IMR-90 (cell line): Measurements from ENCODE around the gene POMT2. TPM values are rescaled to one million over a fixed set of nuclear protein-coding genes. Genes with fewer than 3 reads are reported as not detected.

Source experiments
- ATAC-seq: fragments of 200-7000 bp; cut with Tn5 transposase; 2 replicates; pipeline ENCODE4 v1.9.1; 2020; ENCODE audit warnings: low read depth, mild to moderate bottlenecking, moderate library complexity
- BruUV-seq: library from RNA; stranded (reverse); fragments of 400-500 nt; replicated peaks from 2 replicates; lab custom pipeline; 2021; lab: Mats Ljungman, UMichigan
- CTCF ChIA-PET: fragments of 300-600 bp; formaldehyde crosslinking; extraction: SDS; loops from one replicate; lab custom pipeline; 2021; ENCODE audit warnings: antibody characterized with exemption; lab: Yijun Ruan, JAX
- POLR2A ChIA-PET: fragments of 300-600 bp; sonication (Branson Sonifier 250); formaldehyde crosslinking; loops from one replicate; lab custom pipeline; 2022; ENCODE audit warnings: antibody characterized with exemption; ENCODE audit not compliant: unreplicated experiment; lab: Charles Lee
- DNase-seq: peaks from one replicate; pipeline ENCODE4 v3.0.0; 2013
- H2AFZ ChIP-seq: replicated peaks from 2 replicates; pipeline ENCODE3; 2013; ENCODE audit warnings: low read length, mild to moderate bottlenecking; ENCODE audit not compliant: poor library complexity
- H2AK5ac ChIP-seq: 2 replicates; pipeline ENCODE4 v1.6.1; 2013; ENCODE audit warnings: low read depth, low read length, inconsistent platforms
- H2AK9ac ChIP-seq: replicated peaks from 2 replicates; pipeline ENCODE3; 2013; ENCODE audit warnings: mild to moderate bottlenecking, low read depth, low read length, moderate library complexity; ENCODE audit not compliant: poor library complexity
- H2BK120ac ChIP-seq: 2 replicates; pipeline ENCODE4 v1.6.1; 2013; ENCODE audit warnings: low read depth, low read length, inconsistent platforms
- H2BK15ac ChIP-seq: 3 replicates; pipeline ENCODE4 v1.6.1; 2013; ENCODE audit warnings: low read depth, low read length, inconsistent platforms
- H2BK20ac ChIP-seq: 2 replicates; pipeline ENCODE4 v1.6.1; 2013; ENCODE audit warnings: low read depth, mild to moderate bottlenecking, inconsistent platforms, low read length, moderate library complexity
- H2BK5ac ChIP-seq: 2 replicates; pipeline ENCODE4 v1.6.1; 2013; ENCODE audit warnings: mild to moderate bottlenecking, low read depth, low read length, inconsistent platforms; ENCODE audit not compliant: poor library complexity, severe bottlenecking
- H3K14ac ChIP-seq: replicated peaks from 2 replicates; pipeline ENCODE4 v1.6.1; 2013; ENCODE audit warnings: low read depth, low read length, inconsistent platforms
- H3K18ac ChIP-seq: 2 replicates; pipeline ENCODE4 v1.6.1; 2013; ENCODE audit warnings: low read depth, low read length, control low read depth
- H3K23ac ChIP-seq: 2 replicates; pipeline ENCODE4 v1.6.1; 2013; ENCODE audit warnings: low read depth, low read length, inconsistent platforms
- H3K27ac ChIP-seq: 2 replicates; pipeline ENCODE4 v1.5.1; 2013; ENCODE audit warnings: mild to moderate bottlenecking, control low read depth, low read length; ENCODE audit not compliant: insufficient read depth
- H3K27me3 ChIP-seq: 2 replicates; pipeline ENCODE4 v1.6.1; 2013; ENCODE audit warnings: low read length; ENCODE audit not compliant: control insufficient read depth, insufficient read depth
- H3K36me3 ChIP-seq: 2 replicates; pipeline ENCODE4 v1.6.1; 2013; ENCODE audit warnings: low read length, mixed read lengths; ENCODE audit not compliant: control insufficient read depth, insufficient read depth
- H3K4ac ChIP-seq: 2 replicates; pipeline ENCODE4 v1.6.1; 2013; ENCODE audit warnings: low read depth, low read length, inconsistent platforms
- H3K4me1 ChIP-seq: 2 replicates; pipeline ENCODE4 v1.6.1; 2013; ENCODE audit warnings: low read length, mixed read lengths; ENCODE audit not compliant: control insufficient read depth, insufficient read depth
- H3K4me2 ChIP-seq: 2 replicates; pipeline ENCODE4 v1.6.1; 2013; ENCODE audit warnings: low read depth, mild to moderate bottlenecking, control low read depth, low read length, moderate library complexity
- H3K4me3 ChIP-seq: 2 replicates; pipeline ENCODE4 v1.5.1; 2013; ENCODE audit warnings: low read depth, mild to moderate bottlenecking, control low read depth, low read length, moderate library complexity; ENCODE audit not compliant: insufficient read depth
- H3K56ac ChIP-seq: 2 replicates; pipeline ENCODE4 v1.6.1; 2013; ENCODE audit warnings: low read length, inconsistent platforms; ENCODE audit not compliant: insufficient read depth; ENCODE audit errors: extremely low read depth
- H3K79me1 ChIP-seq, 2 experiments: 2 replicates each; pipeline ENCODE4 v1.6.1; 2013; ENCODE audit warnings: low read length in 2 of 2, inconsistent platforms in 1 of 2, low read depth in 1 of 2
- H3K9ac ChIP-seq: 2 replicates; pipeline ENCODE4 v1.6.1; 2013; ENCODE audit warnings: low read depth, low read length, control low read depth
- H3K9me1 ChIP-seq: 2 replicates; pipeline ENCODE4 v1.6.1; 2013; ENCODE audit warnings: low read length, inconsistent platforms; ENCODE audit not compliant: insufficient read depth
- H3K9me3 ChIP-seq: 2 replicates; pipeline ENCODE4 v1.6.1; 2013; ENCODE audit warnings: low read length; ENCODE audit not compliant: control insufficient read depth, insufficient read depth
- H4K20me1 ChIP-seq: 2 replicates; pipeline ENCODE4 v1.6.1; 2013; ENCODE audit warnings: low read length, inconsistent platforms; ENCODE audit not compliant: insufficient read depth
- H4K5ac ChIP-seq: 2 replicates; pipeline ENCODE4 v1.6.1; 2013; ENCODE audit warnings: mild to moderate bottlenecking, low read depth, low read length, control low read depth
- H4K8ac ChIP-seq, 2 experiments: 2 replicates each; pipeline ENCODE4 v1.6.1; 2013; ENCODE audit warnings: low read depth in 2 of 2, low read length in 2 of 2, control low read depth in 1 of 2, inconsistent platforms in 1 of 2
- H4K91ac ChIP-seq: 2 replicates; pipeline ENCODE4 v1.6.1; 2013; ENCODE audit warnings: low read depth, low read length, inconsistent platforms; ENCODE audit not compliant: insufficient read depth
- BHLHE40 ChIP-seq: fragments of 150-350 bp; IDR thresholded peaks from 2 replicates; pipeline ENCODE4 v1.6.1; 2016; ENCODE audit warnings: mild to moderate bottlenecking, low read depth, low read length
- CEBPB ChIP-seq: IDR thresholded peaks from 2 replicates; pipeline ENCODE4 v1.6.1; 2012; ENCODE audit warnings: low read depth, low read length, improper control_type of control experiment
- FOS ChIP-seq: fragments of 150-350 bp; IDR thresholded peaks from 2 replicates; pipeline ENCODE4 v1.6.1; 2016; ENCODE audit warnings: low read depth, low read length
- MAFK ChIP-seq: IDR thresholded peaks from 2 replicates; pipeline ENCODE4 v1.6.1; 2012; ENCODE audit warnings: low read depth, low read length, improper control_type of control experiment
- MAZ ChIP-seq: IDR thresholded peaks from 2 replicates; pipeline ENCODE4 v1.6.1; 2012; ENCODE audit warnings: low read depth, mild to moderate bottlenecking, low read length, improper control_type of control experiment, moderate library complexity, borderline replicate concordance
- RAD21 ChIP-seq: IDR thresholded peaks from 2 replicates; pipeline ENCODE4 v1.6.1; 2012; ENCODE audit warnings: low read length, improper control_type of control experiment
- RCOR1 ChIP-seq: IDR thresholded peaks from 2 replicates; pipeline ENCODE4 v1.6.1; 2012; ENCODE audit warnings: mild to moderate bottlenecking, low read length, improper control_type of control experiment; ENCODE audit not compliant: insufficient replicate concordance
- RFX5 ChIP-seq: IDR thresholded peaks from 2 replicates; pipeline ENCODE4 v1.8.0; 2012; ENCODE audit warnings: low read depth, mild to moderate bottlenecking, low read length, moderate library complexity
- SMC3 ChIP-seq: fragments of 150-350 bp; IDR thresholded peaks from 2 replicates; pipeline ENCODE4 v1.6.1; 2016; ENCODE audit warnings: low read depth, mild to moderate bottlenecking, antibody characterized with exemption, low read length, moderate library complexity
- WGBS, 2 experiments: methylation state at CpG; one replicate each; pipeline versions ENCODE4 v1.1.5 to v1.1.7; 2013; ENCODE audit warnings: missing lambda C conversion rate in 2 of 2; ENCODE audit not compliant: insufficient read length in 1 of 2; ENCODE audit errors: extremely low coverage in 2 of 2; 5-methylcytosine and 5-hydroxymethylcytosine counted together
- dilution Hi-C: fragments of 300-500 bp; cut with HindIII; formaldehyde crosslinking; loops from one replicate; pipeline ENCODE4 v1.14.3; 2018; ENCODE audit warnings: low sequenced_read_pairs; ENCODE audit not compliant: unreplicated experiment
- in situ Hi-C: fragments of 300-500 bp; cut with MboI; formaldehyde crosslinking; loops from 3 replicates; pipeline ENCODE4 v1.14.3; 2019; ENCODE audit warnings: low sequenced_read_pairs, inconsistent platforms, mixed read lengths
- intact Hi-C: fragments of 100-400 bp; cut with micrococcal nuclease; formaldehyde crosslinking; loops from 2 replicates; pipeline ENCODE4 v1.10.0; 2022
- polyA plus RNA-seq, 3 experiments: library from polyadenylated mRNA; depleted of rRNA; stranded (reverse); fragments of >200 nt; gene quantifications; 2 replicates each; pipeline ENCODE4 v1.2.3, GENCODE V29; 2012; ENCODE audit warnings: low replicate concordance in 1 of 3
- total RNA-seq: library from RNA; depleted of rRNA; stranded (reverse); fragments of >200 nt; gene quantifications from 2 replicates; pipeline ENCODE4 v1.2.3, GENCODE V29; 2012
- TF ChIP-seq, protein P1 (sequence below): fragments of 150-350 bp; IDR thresholded peaks from 2 replicates; pipeline ENCODE4 v1.6.1; 2017; ENCODE audit warnings: mild to moderate bottlenecking, antibody characterized with exemption, low read length, low read depth
- TF ChIP-seq, protein P2 (sequence below): conservative IDR thresholded peaks from 2 replicates; pipeline ENCODE4 v1.5.1; 2012; ENCODE audit warnings: mild to moderate bottlenecking, low read depth, low read length, improper control_type of control experiment
- TF ChIP-seq, protein P3 (sequence below): fragments of 150-350 bp; IDR thresholded peaks from 2 replicates; pipeline ENCODE4 v1.6.1; 2016; ENCODE audit warnings: low read depth, mild to moderate bottlenecking, low read length, moderate library complexity, borderline replicate concordance

POMT2 gene
- total and polyA plus RNA-seq, 2 of the 4 experiments (the other 2 are of a cell fraction), result 6.5 to 13.0 TPM

DNA sequence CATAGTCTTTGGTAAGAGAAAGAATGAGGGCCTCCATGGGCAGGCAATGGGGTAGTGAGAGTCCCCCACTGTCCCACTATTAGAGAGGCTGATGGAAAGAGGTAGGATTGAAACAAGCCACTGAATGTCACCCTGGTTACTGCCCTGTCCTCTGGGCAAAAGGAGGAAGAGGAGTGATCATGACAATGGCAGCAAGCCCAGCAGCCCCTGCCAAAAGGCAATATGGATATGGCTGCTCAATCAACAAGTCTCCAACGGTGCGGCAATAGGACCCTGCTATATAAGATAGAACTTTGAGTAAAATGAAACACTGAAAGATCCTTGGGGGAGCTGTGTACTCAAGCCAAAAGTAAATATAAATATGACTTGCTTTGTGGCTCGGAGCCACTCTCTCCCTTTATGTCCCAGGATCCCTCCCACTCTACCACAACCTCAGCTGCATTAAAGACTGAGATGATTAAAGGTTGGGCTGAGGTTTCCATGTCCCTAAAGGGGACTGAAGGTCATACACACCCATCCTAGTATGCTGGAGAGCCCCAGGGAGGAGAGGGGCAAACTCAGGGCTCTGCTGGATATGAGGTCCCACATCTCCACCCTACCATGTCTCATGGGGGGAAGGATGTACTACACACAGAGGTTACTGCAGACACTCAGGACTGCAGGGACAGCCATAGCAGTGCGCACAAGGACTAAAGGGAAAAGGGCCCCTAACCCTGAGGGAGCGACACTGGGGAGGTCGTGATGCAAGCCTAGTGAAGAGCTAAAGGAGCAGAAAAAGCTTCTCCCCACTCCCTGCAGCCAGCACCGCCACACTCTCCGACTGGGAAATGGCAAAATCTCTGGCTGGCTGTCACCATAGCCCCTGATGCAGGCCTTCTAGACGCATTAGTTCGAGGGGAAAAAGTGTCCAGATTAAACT is 5.9 kb downstream of the POMT2 start:
- no peak overlapping the region for H3K4me3 ChIP-seq
- H3K36me3 ChIP-seq, result no peaks in the 10 kb centered on the region
- dilution Hi-C loops, result no loop called here
- no peak overlapping the region for H2AFZ ChIP-seq
- peak overlapping the region; percentile 20 for H2AK9ac ChIP-seq
- peaks cover 9% of the 10 kb centered on the region for H4K20me1 ChIP-seq
- H3K9me1 ChIP-seq, result peaks cover 13% of the 10 kb centered on the region
- H3K9ac ChIP-seq, result no peak overlapping the region; the same call in none of the 2 replicates
- intact Hi-C loops, result loop anchor here (1.0 to 5.0 kb wide), 2 partner anchors 162 to 437 kb away; no protein-coding TSS in a partner anchor
- in situ Hi-C loops, result loop anchor here (5.0 to 25.0 kb wide), 2 partner anchors 162 to 427 kb away; no protein-coding TSS in a partner anchor
- H4K8ac ChIP-seq, result peak overlapping the region in 1 of 2 experiments; percentile 4; a peak in 1 of 4 replicates
- ChIA-PET POLR2A (interaction anchor here (1.1 to 1.2 kb wide), 2 partner anchors 11 to 12 kb away, joined by 3 to 4 read pairs; no protein-coding TSS in a partner anchor), CTCF (interaction anchor here (0.6 to 6.2 kb wide), 5 partner anchors 8 to 1408 kb away, joined by 3 to 116 read pairs (median 3); no protein-coding TSS in a partner anchor)
- DNase-seq (no peak), ATAC-seq (no peak)
- peak overlapping the region; percentile 59 for H2BK20ac ChIP-seq
- peaks cover 15% of the 10 kb centered on the region for H3K4me1 ChIP-seq
- H3K18ac ChIP-seq, result no peak overlapping the region
- no peaks in the 10 kb centered on the region for H3K27me3 ChIP-seq
- peak overlapping the region; percentile 8; the same call in 2 of the 3 replicates for H2BK15ac ChIP-seq
- 0 out of 2 replicates have a peak overlapping the region, but pooled peaks have one; percentile 22 for H3K23ac ChIP-seq
- H3K56ac ChIP-seq, result peak overlapping the region; percentile 11; the same call in 1 of the 2 replicates
- no TSS peak for BruUV-seq
- peak overlapping the region; percentile 82 for H4K91ac ChIP-seq
- H2BK5ac ChIP-seq, result peak overlapping the region; percentile 53
- 85% methylated on average over 3 of the region's 10 CpGs; no CpG with 5 or more reads in 1 of the 2 experiments for WGBS, 2 experiments
- peaks cover 18 to 61% of the 10 kb centered on the region in 2 experiments for H3K79me1 ChIP-seq
- H3K14ac ChIP-seq, result peak overlapping the region; percentile 29
- peak overlapping the region; percentile 85 for H2BK120ac ChIP-seq
- peak overlapping the region; percentile 75 for H3K4ac ChIP-seq
- H4K5ac ChIP-seq, result no peak overlapping the region
- H2AK5ac ChIP-seq, result peak overlapping the region; percentile 92
- no peaks in the 10 kb centered on the region for H3K9me3 ChIP-seq
- no peak overlapping the region for H3K4me2 ChIP-seq
- H3K27ac ChIP-seq, result peak overlapping the region; percentile 4; the same call in 1 of the 2 replicates
- TF ChIP-seq, protein P1, sequence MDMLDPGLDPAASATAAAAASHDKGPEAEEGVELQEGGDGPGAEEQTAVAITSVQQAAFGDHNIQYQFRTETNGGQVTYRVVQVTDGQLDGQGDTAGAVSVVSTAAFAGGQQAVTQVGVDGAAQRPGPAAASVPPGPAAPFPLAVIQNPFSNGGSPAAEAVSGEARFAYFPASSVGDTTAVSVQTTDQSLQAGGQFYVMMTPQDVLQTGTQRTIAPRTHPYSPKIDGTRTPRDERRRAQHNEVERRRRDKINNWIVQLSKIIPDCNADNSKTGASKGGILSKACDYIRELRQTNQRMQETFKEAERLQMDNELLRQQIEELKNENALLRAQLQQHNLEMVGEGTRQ, result no peak
- no peak for TF ChIP-seq RAD21
- no peak for TF ChIP-seq MAFK
- TF ChIP-seq, protein P2, sequence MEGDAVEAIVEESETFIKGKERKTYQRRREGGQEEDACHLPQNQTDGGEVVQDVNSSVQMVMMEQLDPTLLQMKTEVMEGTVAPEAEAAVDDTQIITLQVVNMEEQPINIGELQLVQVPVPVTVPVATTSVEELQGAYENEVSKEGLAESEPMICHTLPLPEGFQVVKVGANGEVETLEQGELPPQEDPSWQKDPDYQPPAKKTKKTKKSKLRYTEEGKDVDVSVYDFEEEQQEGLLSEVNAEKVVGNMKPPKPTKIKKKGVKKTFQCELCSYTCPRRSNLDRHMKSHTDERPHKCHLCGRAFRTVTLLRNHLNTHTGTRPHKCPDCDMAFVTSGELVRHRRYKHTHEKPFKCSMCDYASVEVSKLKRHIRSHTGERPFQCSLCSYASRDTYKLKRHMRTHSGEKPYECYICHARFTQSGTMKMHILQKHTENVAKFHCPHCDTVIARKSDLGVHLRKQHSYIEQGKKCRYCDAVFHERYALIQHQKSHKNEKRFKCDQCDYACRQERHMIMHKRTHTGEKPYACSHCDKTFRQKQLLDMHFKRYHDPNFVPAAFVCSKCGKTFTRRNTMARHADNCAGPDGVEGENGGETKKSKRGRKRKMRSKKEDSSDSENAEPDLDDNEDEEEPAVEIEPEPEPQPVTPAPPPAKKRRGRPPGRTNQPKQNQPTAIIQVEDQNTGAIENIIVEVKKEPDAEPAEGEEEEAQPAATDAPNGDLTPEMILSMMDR, result no peak
- TF ChIP-seq CEBPB, result no peak
- TF ChIP-seq RCOR1, result no peak
- no peak for TF ChIP-seq BHLHE40
- TF ChIP-seq MAZ, result no peak
- TF ChIP-seq, protein P3, sequence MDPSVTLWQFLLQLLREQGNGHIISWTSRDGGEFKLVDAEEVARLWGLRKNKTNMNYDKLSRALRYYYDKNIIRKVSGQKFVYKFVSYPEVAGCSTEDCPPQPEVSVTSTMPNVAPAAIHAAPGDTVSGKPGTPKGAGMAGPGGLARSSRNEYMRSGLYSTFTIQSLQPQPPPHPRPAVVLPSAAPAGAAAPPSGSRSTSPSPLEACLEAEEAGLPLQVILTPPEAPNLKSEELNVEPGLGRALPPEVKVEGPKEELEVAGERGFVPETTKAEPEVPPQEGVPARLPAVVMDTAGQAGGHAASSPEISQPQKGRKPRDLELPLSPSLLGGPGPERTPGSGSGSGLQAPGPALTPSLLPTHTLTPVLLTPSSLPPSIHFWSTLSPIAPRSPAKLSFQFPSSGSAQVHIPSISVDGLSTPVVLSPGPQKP, result no peak
- no peak for TF ChIP-seq FOS
- TF ChIP-seq RFX5, result no peak
- no peak for TF ChIP-seq SMC3
